Thymus (tissue), 2 donors: ENCODE results near the gene C1D. TPM values are rescaled to one million over a fixed set of nuclear protein-coding genes. Genes with fewer than 3 reads are reported as not detected.

Experiments
- polyA plus RNA-seq: library from polyadenylated mRNA; stranded (reverse); fragments of 200-250 nt; gene quantifications from one replicate; pipeline ENCODE4 v1.2.3, GENCODE V29; 2013
- total RNA-seq: library from RNA; stranded (reverse); fragments of 120-200 nt; gene quantifications from one replicate; pipeline ENCODE4 v1.2.4, GENCODE V29; 2013
- donor health status: healthy.

The C1D gene
- total and polyA plus RNA-seq, 2 donors = 29.8 to 30.7 TPM

Other genes with a start within 250 kb of the C1D start
- 13.9 TPM for gene PNO1, start 94.9 kb upstream of the C1D start, total RNA-seq
- 12.2 TPM for gene PNO1, start 94.9 kb upstream of the C1D start, polyA plus RNA-seq
- 14.6 TPM for gene PPP3R1, start 189.5 kb upstream of the C1D start, total RNA-seq
- gene PPP3R1, start 189.5 kb upstream of the C1D start, polyA plus RNA-seq = 37.3 TPM